ENCODE results near the gene TMEM14A. TPM values are rescaled to one million over a fixed set of nuclear protein-coding genes. Genes with fewer than 3 reads are reported as not detected.
"Not testable (repeated sequence)": the region's sequence is repeated elsewhere in the genome, so short reads cannot be mapped to it uniquely, and the experiment has no call there.

The TMEM14A gene
- polyA plus RNA-seq, 1 donor from 2014 or later = 326 TPM

DNA sequence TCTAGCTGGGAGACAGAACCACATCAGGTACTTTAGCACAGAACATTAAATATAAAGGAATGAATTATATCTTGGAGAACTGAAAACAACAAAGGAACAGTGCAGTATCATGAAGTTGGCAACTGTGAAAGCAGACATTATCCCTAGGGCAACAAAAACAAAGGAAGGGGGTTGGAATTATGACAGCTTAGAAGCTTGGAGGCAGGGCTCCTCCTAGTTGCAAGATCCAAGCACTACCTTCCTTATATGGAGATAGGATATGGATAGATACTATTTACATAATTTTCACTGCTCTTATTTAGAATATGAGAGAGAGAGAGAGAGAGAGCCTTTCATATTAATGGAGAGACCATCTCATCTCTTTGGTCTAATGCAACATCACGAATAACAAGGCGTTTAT is 27.0 kb downstream of the TMEM14A start:
- Histone ChIP-seq H3K9ac (ENCODE audit: low read length) (no peak overlapping the region), H3K79me2 (replicated peaks; ENCODE audit: insufficient read depth, low read length) (no peaks in the 10 kb centered on the region), H3K27ac (ENCODE audit: low read length) (peak overlapping the region; percentile 63), H3K9me3 (ENCODE audit: low read length) (no peaks in the 10 kb centered on the region), H3K4me2 (ENCODE audit: low read length) (no peak overlapping the region), H3F3A (ENCODE audit: insufficient read depth, low read length, poor library complexity, severe bottlenecking) (no peaks in the 10 kb centered on the region), H3K36me3 (ENCODE audit: insufficient read depth, low read length) (no peaks in the 10 kb centered on the region), H3K9me2 (ENCODE audit: insufficient read depth, low read length) (no peaks in the 10 kb centered on the region), H2AFZ (ENCODE audit: low read depth, low read length) (peak overlapping the region; percentile 29), H3K4me3 (ENCODE audit: low read length) (no peak overlapping the region), H4K20me1 (ENCODE audit: insufficient read depth) (no peaks in the 10 kb centered on the region), H3K27me3 (ENCODE audit: insufficient read depth, low read depth, low read length) (no peaks in the 10 kb centered on the region)
- TF ChIP-seq SMC3 (conservative IDR thresholded peaks at IDR 0.05; ENCODE audit: poor library complexity) = no peak
- TF ChIP-seq, protein P1, sequence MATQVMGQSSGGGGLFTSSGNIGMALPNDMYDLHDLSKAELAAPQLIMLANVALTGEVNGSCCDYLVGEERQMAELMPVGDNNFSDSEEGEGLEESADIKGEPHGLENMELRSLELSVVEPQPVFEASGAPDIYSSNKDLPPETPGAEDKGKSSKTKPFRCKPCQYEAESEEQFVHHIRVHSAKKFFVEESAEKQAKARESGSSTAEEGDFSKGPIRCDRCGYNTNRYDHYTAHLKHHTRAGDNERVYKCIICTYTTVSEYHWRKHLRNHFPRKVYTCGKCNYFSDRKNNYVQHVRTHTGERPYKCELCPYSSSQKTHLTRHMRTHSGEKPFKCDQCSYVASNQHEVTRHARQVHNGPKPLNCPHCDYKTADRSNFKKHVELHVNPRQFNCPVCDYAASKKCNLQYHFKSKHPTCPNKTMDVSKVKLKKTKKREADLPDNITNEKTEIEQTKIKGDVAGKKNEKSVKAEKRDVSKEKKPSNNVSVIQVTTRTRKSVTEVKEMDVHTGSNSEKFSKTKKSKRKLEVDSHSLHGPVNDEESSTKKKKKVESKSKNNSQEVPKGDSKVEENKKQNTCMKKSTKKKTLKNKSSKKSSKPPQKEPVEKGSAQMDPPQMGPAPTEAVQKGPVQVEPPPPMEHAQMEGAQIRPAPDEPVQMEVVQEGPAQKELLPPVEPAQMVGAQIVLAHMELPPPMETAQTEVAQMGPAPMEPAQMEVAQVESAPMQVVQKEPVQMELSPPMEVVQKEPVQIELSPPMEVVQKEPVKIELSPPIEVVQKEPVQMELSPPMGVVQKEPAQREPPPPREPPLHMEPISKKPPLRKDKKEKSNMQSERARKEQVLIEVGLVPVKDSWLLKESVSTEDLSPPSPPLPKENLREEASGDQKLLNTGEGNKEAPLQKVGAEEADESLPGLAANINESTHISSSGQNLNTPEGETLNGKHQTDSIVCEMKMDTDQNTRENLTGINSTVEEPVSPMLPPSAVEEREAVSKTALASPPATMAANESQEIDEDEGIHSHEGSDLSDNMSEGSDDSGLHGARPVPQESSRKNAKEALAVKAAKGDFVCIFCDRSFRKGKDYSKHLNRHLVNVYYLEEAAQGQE (IDR thresholded peaks at IDR 0.05; ENCODE audit: borderline replicate concordance) = no peak
- TF ChIP-seq RAD21 (conservative IDR thresholded peaks at IDR 0.05) = no peak
- TF ChIP-seq EP300 (conservative IDR thresholded peaks at IDR 0.05; ENCODE audit: poor library complexity, severe bottlenecking) = peak; percentile 10
- no peak for TF ChIP-seq TAF1 (IDR thresholded peaks at IDR 0.05; ENCODE audit: low read depth)
- TF ChIP-seq, protein P2, sequence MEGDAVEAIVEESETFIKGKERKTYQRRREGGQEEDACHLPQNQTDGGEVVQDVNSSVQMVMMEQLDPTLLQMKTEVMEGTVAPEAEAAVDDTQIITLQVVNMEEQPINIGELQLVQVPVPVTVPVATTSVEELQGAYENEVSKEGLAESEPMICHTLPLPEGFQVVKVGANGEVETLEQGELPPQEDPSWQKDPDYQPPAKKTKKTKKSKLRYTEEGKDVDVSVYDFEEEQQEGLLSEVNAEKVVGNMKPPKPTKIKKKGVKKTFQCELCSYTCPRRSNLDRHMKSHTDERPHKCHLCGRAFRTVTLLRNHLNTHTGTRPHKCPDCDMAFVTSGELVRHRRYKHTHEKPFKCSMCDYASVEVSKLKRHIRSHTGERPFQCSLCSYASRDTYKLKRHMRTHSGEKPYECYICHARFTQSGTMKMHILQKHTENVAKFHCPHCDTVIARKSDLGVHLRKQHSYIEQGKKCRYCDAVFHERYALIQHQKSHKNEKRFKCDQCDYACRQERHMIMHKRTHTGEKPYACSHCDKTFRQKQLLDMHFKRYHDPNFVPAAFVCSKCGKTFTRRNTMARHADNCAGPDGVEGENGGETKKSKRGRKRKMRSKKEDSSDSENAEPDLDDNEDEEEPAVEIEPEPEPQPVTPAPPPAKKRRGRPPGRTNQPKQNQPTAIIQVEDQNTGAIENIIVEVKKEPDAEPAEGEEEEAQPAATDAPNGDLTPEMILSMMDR (IDR thresholded peaks at IDR 0.05; ENCODE audit: poor library complexity, severe bottlenecking) = peak; percentile 42
- no peak for TF ChIP-seq POLR2AphosphoS5 (IDR thresholded peaks at IDR 0.05)
- TF ChIP-seq MXI1 (conservative IDR thresholded peaks at IDR 0.05; ENCODE audit: poor library complexity, severe bottlenecking) = no peak
- no peak for TF ChIP-seq EZH2 (IDR thresholded peaks at IDR 0.05; ENCODE audit: borderline replicate concordance, insufficient read depth, low read length, poor library complexity, severe bottlenecking)

DNA sequence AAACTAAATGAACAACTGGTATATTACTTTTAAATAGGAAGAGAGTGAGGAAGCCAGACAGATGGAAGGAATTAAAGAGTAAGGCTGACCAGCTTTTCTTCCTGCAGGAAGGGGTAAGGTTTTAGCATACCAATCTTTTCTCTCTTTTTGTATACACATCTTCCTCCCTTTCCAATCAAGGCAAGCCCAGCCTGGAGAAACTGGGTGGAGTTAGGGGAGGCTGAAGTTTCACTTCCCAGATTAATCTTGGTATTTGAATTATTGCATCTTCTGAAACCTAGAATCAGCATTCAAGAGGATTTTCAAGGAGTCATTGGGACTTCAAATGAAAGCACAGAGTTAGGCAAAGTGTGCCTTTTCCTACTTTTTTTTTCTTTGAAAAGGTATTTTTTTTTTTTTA is 33.1 kb downstream of the TMEM14A start:
- no peak overlapping the region for H3K9ac ChIP-seq (ENCODE audit: low read length)
- H2AFZ ChIP-seq (ENCODE audit: low read depth, low read length) = no peak overlapping the region
- no peak overlapping the region for H3K4me3 ChIP-seq (ENCODE audit: low read length)
- H3K27ac ChIP-seq (ENCODE audit: low read length) = no peak overlapping the region
- H4K20me1 ChIP-seq (ENCODE audit: insufficient read depth) = no peaks in the 10 kb centered on the region
- H3K27me3 ChIP-seq (ENCODE audit: insufficient read depth, low read depth, low read length) = no peaks in the 10 kb centered on the region
- H3K36me3 ChIP-seq (ENCODE audit: insufficient read depth, low read length) = no peaks in the 10 kb centered on the region
- no peaks in the 10 kb centered on the region for H3F3A ChIP-seq (ENCODE audit: insufficient read depth, low read length, poor library complexity, severe bottlenecking)
- no peaks in the 10 kb centered on the region for H3K79me2 ChIP-seq (replicated peaks; ENCODE audit: insufficient read depth, low read length)
- TF ChIP-seq, protein P1 (IDR thresholded peaks at IDR 0.05; ENCODE audit: borderline replicate concordance) = no peak
- no peak for TF ChIP-seq EZH2 (IDR thresholded peaks at IDR 0.05; ENCODE audit: borderline replicate concordance, insufficient read depth, low read length, poor library complexity, severe bottlenecking)
- H3K9me2 ChIP-seq (ENCODE audit: insufficient read depth, low read length) = no peaks in the 10 kb centered on the region
- H3K9me3 ChIP-seq (ENCODE audit: low read length) = peaks cover 4% of the 10 kb centered on the region
- H3K4me2 ChIP-seq (ENCODE audit: low read length) = no peak overlapping the region

DNA sequence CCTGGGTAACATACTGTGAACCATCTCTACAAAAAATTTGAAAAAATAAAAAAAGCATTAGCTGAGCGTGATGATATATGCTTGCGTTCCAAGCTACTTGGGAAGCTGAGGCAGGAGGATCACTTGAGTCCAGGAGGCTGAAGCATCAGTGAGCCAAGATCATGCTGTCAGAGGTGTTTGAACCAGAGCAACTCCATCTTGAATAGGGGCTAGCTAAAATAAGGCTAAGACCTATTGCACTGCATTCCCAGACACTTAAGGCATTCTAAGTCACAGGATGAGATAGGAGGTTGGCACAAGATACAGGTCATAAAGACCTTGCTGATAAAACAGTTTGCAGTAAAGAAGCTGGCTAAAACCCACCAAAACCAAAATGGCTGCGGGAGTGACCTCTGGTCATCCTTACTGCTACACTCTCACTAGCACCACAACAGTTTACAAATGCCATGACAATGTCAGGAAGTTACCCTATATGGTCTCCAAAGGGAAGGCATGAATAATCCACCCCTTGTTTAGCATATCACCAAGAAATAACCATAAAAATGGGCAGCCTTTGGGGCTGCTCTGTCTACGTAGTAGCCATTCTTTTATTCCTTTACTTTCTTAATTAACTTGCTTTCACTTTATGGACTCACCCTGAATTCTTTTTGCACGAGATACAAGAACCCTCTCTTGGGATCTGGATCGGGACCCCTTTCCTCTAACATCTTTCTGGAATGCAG is 34.0 kb downstream of the TMEM14A start:
- not testable (repeated sequence) for H4K20me1 ChIP-seq (ENCODE audit: insufficient read depth); H3K79me2 ChIP-seq (replicated peaks; ENCODE audit: insufficient read depth, low read length); H3K9ac ChIP-seq (ENCODE audit: low read length); H3K9me2 ChIP-seq (ENCODE audit: insufficient read depth, low read length); H3K27ac ChIP-seq (ENCODE audit: low read length); H3K36me3 ChIP-seq (ENCODE audit: insufficient read depth, low read length); H3K4me2 ChIP-seq (ENCODE audit: low read length); H3F3A ChIP-seq (ENCODE audit: insufficient read depth, low read length, poor library complexity, severe bottlenecking); H2AFZ ChIP-seq (ENCODE audit: low read depth, low read length); H3K4me3 ChIP-seq (ENCODE audit: low read length); H3K9me3 ChIP-seq (ENCODE audit: low read length); H3K27me3 ChIP-seq (ENCODE audit: insufficient read depth, low read depth, low read length)

All from neural cell (in vitro differentiated cells).